GM12891 (cell line): ENCODE data around the gene UBE2E2.

Source experiments
- POLR2A ChIP-seq: IDR thresholded peaks from 2 replicates; pipeline ENCODE4 v1.6.1; 2011; ENCODE audit warnings: low read depth, low read length, control low read depth
- POLR2AphosphoS5 ChIP-seq: IDR thresholded peaks from 2 replicates; pipeline ENCODE4 v1.6.1; 2011; ENCODE audit warnings: low read depth, low read length, control low read depth

- no peak for TF ChIP-seq POLR2AphosphoS5
- TF ChIP-seq POLR2A, result no peak
These were observed 72.7 kb downstream of the UBE2E2 start for GRCh38 chr3:23275814-23276213.
